ENCODE measurements around the gene CALHM2.

Gene CALHM2, protein sequence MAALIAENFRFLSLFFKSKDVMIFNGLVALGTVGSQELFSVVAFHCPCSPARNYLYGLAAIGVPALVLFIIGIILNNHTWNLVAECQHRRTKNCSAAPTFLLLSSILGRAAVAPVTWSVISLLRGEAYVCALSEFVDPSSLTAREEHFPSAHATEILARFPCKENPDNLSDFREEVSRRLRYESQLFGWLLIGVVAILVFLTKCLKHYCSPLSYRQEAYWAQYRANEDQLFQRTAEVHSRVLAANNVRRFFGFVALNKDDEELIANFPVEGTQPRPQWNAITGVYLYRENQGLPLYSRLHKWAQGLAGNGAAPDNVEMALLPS

DNA sequence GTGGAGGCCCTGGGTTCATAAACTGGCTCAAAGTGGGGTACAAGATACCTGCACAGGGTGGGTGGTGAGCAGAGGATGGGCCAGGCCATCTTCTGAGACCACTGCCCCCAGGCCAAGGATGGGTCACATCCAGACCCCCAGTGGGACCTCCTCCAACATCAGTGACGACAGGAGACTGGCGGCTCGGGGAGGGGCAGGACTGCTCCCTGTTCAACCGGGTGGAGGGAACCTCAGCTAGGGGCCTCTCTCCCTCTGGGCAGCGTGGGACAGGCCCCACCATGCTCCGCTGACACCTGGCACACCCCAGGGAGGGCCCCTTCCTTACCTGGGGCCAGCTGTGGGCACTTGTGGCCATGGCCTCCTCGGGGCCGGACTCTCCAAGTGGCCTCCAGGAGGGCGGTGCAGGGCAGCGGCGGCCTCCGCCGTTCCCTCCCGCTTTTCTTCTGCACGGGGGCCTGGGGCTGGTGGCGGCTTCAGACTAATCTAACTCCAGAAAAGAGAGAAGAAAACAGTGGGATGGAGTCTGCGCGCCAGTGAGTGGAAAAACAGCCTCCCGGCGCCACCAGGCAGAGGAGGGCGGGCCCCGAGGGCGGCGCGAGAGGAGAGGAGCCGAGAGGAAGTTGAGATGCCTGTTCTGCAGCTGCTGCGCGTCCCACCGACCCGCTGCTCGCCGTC lies at the start of gene CALHM2:
TSS of gene CALHM2 (minus strand) at position 540 of the 675 bp plus-strand sequence. CDS start 2,429 bp downstream, outside the sequence.
- DNase-seq (ENCODE audit: low read depth): peak; percentile 68
- TF ChIP-seq, protein P1, sequence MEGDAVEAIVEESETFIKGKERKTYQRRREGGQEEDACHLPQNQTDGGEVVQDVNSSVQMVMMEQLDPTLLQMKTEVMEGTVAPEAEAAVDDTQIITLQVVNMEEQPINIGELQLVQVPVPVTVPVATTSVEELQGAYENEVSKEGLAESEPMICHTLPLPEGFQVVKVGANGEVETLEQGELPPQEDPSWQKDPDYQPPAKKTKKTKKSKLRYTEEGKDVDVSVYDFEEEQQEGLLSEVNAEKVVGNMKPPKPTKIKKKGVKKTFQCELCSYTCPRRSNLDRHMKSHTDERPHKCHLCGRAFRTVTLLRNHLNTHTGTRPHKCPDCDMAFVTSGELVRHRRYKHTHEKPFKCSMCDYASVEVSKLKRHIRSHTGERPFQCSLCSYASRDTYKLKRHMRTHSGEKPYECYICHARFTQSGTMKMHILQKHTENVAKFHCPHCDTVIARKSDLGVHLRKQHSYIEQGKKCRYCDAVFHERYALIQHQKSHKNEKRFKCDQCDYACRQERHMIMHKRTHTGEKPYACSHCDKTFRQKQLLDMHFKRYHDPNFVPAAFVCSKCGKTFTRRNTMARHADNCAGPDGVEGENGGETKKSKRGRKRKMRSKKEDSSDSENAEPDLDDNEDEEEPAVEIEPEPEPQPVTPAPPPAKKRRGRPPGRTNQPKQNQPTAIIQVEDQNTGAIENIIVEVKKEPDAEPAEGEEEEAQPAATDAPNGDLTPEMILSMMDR (conservative IDR thresholded peaks at IDR 0.05; ENCODE audit: low read depth, low read length): no peak
- H3K4me3 ChIP-seq (ENCODE audit: low read depth, low read length): peak within 1 kb of the TSS; percentile 72

DNA sequence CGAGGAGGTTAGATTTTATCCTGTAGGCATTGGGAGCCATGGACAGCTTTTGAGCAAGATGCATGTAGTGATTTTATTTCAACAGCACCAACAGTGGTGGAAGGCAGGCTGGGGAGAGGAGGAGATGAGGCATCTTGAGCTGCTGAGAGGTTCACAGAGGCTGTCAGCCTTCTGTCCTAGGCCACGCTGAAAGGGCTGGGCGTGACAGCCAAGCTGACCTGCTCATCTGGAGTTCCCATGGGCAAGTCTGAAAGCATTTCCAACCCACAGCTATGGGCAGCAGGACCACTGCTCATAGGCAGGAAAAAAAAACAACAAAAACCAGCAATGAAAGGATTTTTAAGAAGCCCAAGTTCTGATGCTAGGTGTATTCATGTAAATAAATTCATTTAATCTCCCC lies 49.0 kb upstream of the CALHM2 start:
- TF ChIP-seq, protein P1 (conservative IDR thresholded peaks at IDR 0.05; ENCODE audit: low read depth, low read length): no peak
- no peak for DNase-seq (ENCODE audit: low read depth)
- H3K4me3 ChIP-seq (ENCODE audit: low read depth, low read length): no peak overlapping the region

DNA sequence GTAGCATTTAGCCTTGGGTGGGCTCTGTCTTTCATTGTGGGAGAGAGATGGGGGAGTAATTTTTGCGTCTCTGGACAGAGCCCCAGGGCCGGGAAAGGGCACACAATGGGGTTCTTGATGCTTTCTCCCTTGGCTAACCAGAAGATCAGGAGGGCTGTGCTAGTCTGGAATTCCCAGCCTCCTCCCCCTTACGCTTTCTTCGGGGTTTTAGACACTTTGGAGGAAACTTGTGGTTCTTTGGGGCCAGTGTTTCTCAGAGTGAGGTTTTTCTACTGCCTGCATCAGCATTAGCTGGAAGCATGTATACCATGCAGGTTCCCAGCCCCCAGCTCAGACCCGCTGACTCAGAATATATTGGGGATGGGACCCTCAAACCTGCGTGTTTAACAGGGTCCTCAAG lies 48.3 kb upstream of the CALHM2 start:
- H3K4me3 ChIP-seq (ENCODE audit: low read depth, low read length): no peak overlapping the region
- TF ChIP-seq, protein P1 (conservative IDR thresholded peaks at IDR 0.05; ENCODE audit: low read depth, low read length): no peak
- no peak for DNase-seq (ENCODE audit: low read depth)

DNA sequence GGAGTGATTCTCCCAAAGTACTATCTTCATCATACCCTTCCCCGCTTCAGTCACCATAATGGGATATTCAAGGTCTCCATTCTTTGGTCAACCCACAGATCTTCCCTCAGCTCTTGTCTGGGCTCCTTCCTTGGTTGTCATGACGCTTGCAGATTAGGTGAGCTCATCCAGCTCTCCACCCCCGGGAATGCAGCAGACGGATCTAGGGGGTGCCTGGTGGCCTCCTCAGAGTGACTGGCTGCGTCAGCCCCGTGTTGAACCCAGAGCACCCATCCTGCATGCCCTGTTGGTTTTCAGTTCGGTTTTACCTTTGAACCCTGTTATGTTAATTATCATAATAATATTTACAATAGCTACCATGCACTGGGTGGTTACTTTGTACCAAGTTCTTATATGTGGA lies 47.7 kb upstream of the CALHM2 start:
- TF ChIP-seq, protein P1 (conservative IDR thresholded peaks at IDR 0.05; ENCODE audit: low read depth, low read length): no peak
- no peak for DNase-seq (ENCODE audit: low read depth)
- H3K4me3 ChIP-seq (ENCODE audit: low read depth, low read length): no peak overlapping the region

DNA sequence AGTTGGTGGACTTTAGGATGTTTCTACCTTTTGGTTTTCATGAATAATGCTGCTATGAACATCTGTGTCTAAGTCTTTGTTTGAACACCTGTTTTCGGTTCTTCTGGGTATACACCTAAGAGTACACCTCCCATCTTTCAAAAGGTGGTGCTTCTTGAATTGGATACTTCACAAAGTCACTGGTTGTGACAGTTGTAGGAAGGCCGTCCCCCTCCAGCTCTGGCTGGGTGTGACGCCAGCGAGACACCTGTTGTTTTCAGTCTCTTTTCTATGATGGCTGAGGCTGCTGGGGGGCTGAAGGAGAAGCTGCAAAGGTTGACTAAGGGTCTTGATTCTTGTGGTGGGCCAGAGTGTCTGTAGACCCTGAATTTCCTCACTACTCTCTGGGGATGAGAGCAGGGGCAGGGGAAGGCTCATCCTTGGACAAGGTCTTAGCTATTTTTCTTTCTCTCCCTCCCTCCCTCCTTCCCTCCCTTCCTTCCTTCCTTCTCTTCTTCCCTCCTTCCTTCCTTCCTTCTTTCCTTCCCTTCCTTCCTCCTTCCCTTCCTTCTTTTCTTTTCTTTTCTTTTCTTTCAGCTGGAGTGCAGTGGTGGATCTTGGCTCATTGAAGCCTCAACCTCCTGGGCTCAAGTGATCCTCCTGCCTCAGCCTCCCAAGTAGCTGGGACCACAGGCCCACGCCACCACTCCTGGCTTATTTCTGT lies 46.9 kb upstream of the CALHM2 start:
- H3K4me3 ChIP-seq (ENCODE audit: low read depth, low read length): no peak overlapping the region
- no peak for DNase-seq (ENCODE audit: low read depth)
- TF ChIP-seq, protein P1 (conservative IDR thresholded peaks at IDR 0.05; ENCODE audit: low read depth, low read length): no peak

DNA sequence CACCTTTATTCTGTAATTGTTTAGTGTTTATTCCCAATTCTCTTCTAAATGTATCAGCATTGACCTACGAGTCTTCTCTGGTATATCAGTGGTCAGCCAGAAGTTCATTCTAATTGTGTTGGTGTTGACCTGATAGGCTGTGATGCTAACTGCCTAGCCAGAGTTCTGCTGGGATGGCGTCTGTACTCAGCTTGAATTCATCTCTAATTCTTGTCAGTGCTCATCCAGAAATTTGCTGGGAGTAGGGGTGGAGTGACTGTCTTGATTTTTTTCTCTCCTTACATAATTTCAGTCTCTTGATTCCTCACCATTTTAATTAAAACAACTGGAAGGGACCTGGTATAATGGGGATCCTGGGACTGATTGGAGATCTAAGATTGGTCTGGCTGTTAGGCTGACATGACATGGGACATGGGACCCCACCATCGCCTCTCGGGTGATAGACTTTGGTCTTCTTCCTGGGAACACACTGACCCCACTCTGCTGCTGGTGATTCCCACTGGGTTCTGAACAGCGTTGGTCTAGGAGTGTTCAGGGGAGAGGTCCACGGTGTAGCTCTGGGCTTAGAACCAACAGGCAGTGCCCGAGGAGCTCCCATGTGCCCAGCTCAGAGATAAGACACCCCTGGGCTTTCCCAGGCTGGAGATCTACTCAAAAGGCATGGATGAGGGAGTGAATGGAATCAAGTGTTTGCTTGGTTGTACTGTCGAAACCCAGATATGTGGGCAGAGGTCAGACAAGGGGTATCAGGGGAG lies 45.2 kb upstream of the CALHM2 start:
- TF ChIP-seq, protein P1 (conservative IDR thresholded peaks at IDR 0.05; ENCODE audit: low read depth, low read length): no peak
- DNase-seq (ENCODE audit: low read depth): no peak
- no peak overlapping the region for H3K4me3 ChIP-seq (ENCODE audit: low read depth, low read length)
